GM23338 (cell line): ENCODE results near the gene PTPRN2.

Experiments
- EZH2 ChIP-seq: fragments of 200-600 bp; sonication (generic); IDR thresholded peaks from one replicate; pipeline ENCODE4 v1.8.0; 2017; ENCODE audit warnings: antibody characterized with exemption, mild to moderate bottlenecking, low read depth; ENCODE audit not compliant: unreplicated experiment
- EZH2phosphoT487 ChIP-seq: fragments of 200-600 bp; sonication (generic); IDR thresholded peaks from one replicate; pipeline ENCODE4 v1.8.1; 2018; ENCODE audit warnings: antibody characterized with exemption; ENCODE audit not compliant: unreplicated experiment
- JUNB ChIP-seq: IDR thresholded peaks from one replicate; pipeline ENCODE4 v1.6.1; 2016; ENCODE audit warnings: antibody characterized with exemption; ENCODE audit not compliant: unreplicated experiment
- NANOG ChIP-seq: IDR thresholded peaks from 2 replicates; pipeline ENCODE4 v1.6.1; 2016; ENCODE audit warnings: antibody characterized with exemption, borderline replicate concordance
- POLR2AphosphoS5 ChIP-seq: IDR thresholded peaks from 2 replicates; pipeline ENCODE4 v1.6.1; 2016; ENCODE audit warnings: antibody characterized with exemption, low read depth
- ZNF114 ChIP-seq: fragments of 250-450 bp; sonication (Bioruptor Pico); IDR thresholded peaks from 2 replicates; pipeline ENCODE4 v1.5.0; 2020; ENCODE audit warnings: mild to moderate bottlenecking, moderate library complexity
- ZNF331 ChIP-seq: fragments of 250-450 bp; sonication (Bioruptor Pico); IDR thresholded peaks from 2 replicates; pipeline ENCODE4 v1.5.0; 2020; ENCODE audit warnings: low read depth, mild to moderate bottlenecking, moderate library complexity
- TF ChIP-seq, protein P1 (sequence below): IDR thresholded peaks from one replicate; pipeline ENCODE4 v1.6.1; 2018; ENCODE audit warnings: antibody characterized with exemption; ENCODE audit not compliant: unreplicated experiment
- TF ChIP-seq, protein P2 (sequence below), 2 experiments: fragments of 200-600 bp in 1 of 2; sonication (generic) in 1 of 2; conservative IDR thresholded peaks; 2 replicates each; pipeline versions ENCODE4 v1.5.1 to v1.6.1; 2016 to 2017; ENCODE audit warnings: antibody characterized with exemption in 2 of 2, low read depth in 2 of 2, mild to moderate bottlenecking in 2 of 2, moderate library complexity in 1 of 2
- TF ChIP-seq, protein P3 (sequence below): IDR thresholded peaks from 2 replicates; pipeline ENCODE4 v1.6.1; 2016; ENCODE audit warnings: antibody characterized with exemption

DNA sequence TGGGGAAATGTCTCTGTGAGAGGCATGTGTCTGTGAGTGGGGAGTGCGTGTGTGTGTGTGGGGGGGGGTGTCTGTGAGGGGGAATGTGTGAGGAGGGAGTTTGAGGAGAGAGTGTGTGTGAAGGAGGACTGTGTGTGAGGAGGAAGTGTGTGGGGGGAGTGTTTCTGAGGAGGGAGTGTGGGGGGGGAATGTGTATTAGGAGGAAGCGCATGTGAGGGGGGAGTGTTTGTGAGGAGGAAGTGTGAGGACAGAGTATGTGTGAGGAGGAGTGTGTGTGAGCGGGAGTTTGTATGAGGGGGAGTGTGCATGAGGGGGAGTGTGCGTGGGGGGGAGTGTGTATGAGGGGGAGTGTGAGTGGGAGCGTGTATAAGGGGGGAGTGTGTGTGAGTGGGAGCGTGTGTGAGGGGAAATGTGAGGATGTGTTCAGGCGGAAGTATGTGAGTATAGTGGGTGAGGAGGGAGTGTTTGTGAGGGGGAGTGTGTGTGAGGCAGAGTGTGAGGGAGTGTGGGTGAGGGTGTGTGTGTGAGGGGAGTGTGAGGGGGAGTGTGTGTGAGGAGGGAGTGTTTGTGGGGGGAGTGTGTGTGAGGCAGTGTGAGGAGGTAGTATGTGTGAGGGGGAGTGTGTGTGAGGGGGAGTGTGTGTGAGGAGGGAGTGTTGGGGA is 21.8 kb upstream of the PTPRN2 start:
- TF ChIP-seq, protein P1, sequence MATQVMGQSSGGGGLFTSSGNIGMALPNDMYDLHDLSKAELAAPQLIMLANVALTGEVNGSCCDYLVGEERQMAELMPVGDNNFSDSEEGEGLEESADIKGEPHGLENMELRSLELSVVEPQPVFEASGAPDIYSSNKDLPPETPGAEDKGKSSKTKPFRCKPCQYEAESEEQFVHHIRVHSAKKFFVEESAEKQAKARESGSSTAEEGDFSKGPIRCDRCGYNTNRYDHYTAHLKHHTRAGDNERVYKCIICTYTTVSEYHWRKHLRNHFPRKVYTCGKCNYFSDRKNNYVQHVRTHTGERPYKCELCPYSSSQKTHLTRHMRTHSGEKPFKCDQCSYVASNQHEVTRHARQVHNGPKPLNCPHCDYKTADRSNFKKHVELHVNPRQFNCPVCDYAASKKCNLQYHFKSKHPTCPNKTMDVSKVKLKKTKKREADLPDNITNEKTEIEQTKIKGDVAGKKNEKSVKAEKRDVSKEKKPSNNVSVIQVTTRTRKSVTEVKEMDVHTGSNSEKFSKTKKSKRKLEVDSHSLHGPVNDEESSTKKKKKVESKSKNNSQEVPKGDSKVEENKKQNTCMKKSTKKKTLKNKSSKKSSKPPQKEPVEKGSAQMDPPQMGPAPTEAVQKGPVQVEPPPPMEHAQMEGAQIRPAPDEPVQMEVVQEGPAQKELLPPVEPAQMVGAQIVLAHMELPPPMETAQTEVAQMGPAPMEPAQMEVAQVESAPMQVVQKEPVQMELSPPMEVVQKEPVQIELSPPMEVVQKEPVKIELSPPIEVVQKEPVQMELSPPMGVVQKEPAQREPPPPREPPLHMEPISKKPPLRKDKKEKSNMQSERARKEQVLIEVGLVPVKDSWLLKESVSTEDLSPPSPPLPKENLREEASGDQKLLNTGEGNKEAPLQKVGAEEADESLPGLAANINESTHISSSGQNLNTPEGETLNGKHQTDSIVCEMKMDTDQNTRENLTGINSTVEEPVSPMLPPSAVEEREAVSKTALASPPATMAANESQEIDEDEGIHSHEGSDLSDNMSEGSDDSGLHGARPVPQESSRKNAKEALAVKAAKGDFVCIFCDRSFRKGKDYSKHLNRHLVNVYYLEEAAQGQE: no peak
- TF ChIP-seq ZNF331 (CRISPR knock-in tag): no peak
- TF ChIP-seq, protein P2, sequence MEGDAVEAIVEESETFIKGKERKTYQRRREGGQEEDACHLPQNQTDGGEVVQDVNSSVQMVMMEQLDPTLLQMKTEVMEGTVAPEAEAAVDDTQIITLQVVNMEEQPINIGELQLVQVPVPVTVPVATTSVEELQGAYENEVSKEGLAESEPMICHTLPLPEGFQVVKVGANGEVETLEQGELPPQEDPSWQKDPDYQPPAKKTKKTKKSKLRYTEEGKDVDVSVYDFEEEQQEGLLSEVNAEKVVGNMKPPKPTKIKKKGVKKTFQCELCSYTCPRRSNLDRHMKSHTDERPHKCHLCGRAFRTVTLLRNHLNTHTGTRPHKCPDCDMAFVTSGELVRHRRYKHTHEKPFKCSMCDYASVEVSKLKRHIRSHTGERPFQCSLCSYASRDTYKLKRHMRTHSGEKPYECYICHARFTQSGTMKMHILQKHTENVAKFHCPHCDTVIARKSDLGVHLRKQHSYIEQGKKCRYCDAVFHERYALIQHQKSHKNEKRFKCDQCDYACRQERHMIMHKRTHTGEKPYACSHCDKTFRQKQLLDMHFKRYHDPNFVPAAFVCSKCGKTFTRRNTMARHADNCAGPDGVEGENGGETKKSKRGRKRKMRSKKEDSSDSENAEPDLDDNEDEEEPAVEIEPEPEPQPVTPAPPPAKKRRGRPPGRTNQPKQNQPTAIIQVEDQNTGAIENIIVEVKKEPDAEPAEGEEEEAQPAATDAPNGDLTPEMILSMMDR (conservative IDR thresholded peaks at IDR 0.05; ENCODE audit: low read depth in 2 of 2): no peak
- TF ChIP-seq JUNB: no peak
- TF ChIP-seq POLR2AphosphoS5: no peak
- TF ChIP-seq EZH2phosphoT487: no peak
- no peak for TF ChIP-seq ZNF114 (CRISPR knock-in tag)
- TF ChIP-seq EZH2: no peak
- TF ChIP-seq NANOG: no peak
- TF ChIP-seq, protein P3, sequence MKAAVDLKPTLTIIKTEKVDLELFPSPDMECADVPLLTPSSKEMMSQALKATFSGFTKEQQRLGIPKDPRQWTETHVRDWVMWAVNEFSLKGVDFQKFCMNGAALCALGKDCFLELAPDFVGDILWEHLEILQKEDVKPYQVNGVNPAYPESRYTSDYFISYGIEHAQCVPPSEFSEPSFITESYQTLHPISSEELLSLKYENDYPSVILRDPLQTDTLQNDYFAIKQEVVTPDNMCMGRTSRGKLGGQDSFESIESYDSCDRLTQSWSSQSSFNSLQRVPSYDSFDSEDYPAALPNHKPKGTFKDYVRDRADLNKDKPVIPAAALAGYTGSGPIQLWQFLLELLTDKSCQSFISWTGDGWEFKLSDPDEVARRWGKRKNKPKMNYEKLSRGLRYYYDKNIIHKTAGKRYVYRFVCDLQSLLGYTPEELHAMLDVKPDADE: no peak
